ENCODE measurements around the gene ACOT13. TPM values are rescaled to one million over a fixed set of nuclear protein-coding genes. Genes with fewer than 3 reads are reported as not detected.

Gene ACOT13
- polyA plus RNA-seq, 12 donors: 10.1 to 23.8 (median 18.8) TPM; not detected in 1

Other genes starting within 250 kb of the ACOT13 start
- 1 to 10 TPM in 10 of 12 donors, not detected in 2; 1.4 to 3.5 (median 2.4) TPM for gene GPLD1, start 177.5 kb upstream of the ACOT13 start, polyA plus RNA-seq (ENCODE audit: insufficient read length in 12 of 12)
- gene ALDH5A1, start 172.1 kb upstream of the ACOT13 start, polyA plus RNA-seq (ENCODE audit: insufficient read length in 12 of 12): 10 to 100 TPM in 5 of 12 donors, 1 to 10 TPM in 6, not detected in 1; 7.8 to 12.8 (median 9.9) TPM
- gene KIAA0319, start 20.9 kb upstream of the ACOT13 start, polyA plus RNA-seq (ENCODE audit: insufficient read length in 12 of 12): under 1 TPM in 10 of 12 donors, not detected in 2; 0.05 to 0.20 (median 0.13) TPM
- gene TDP2, start 178 bp upstream of the ACOT13 start, polyA plus RNA-seq (ENCODE audit: insufficient read length in 12 of 12): 10 to 100 TPM in 11 of 12 donors, not detected in 1; 23.6 to 60.3 (median 30.2) TPM
- gene C6orf62, start 52.1 kb downstream of the ACOT13 start, polyA plus RNA-seq (ENCODE audit: insufficient read length in 12 of 12): 100 to 1,000 TPM in 4 of 12 donors, 10 to 100 TPM in 8; 64.5 to 204 (median 93.1) TPM
- gene GMNN, start 107.9 kb downstream of the ACOT13 start, polyA plus RNA-seq (ENCODE audit: insufficient read length in 12 of 12): 10 to 100 TPM in 11 of 12 donors, not detected in 1; 12.1 to 55.5 (median 21.4) TPM
- not detected for gene ARMH2, start 131.8 kb downstream of the ACOT13 start, polyA plus RNA-seq (ENCODE audit: insufficient read length in 12 of 12)